Measurements from ENCODE around the gene FUT8.
"Not testable (repeated sequence)": the region's sequence is repeated elsewhere in the genome, so short reads cannot be mapped to it uniquely, and the experiment has no call there.

FUT8 gene

DNA sequence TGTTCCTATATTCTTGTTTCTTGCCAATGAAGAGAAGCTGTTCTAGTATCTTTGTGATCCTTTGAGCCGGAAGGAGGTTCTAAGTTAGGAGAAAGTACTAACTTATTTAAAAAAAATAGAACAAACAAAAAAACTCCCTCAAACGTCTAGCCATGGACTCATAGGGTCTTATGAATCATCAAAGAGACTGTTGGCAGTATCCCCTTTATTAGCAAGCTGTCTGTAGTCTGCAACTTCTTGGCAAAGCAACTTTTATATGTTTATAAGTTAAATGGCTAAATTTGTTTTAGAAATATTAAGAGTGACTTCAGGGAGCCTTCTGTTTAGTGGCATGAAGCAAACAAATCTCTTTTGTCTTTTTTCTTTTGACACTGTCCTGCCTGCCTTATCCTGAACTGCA is 291.9 kb downstream of the FUT8 start:
- DNase-seq (ENCODE audit: low spot score), result no peak
- TF ChIP-seq, protein P1, sequence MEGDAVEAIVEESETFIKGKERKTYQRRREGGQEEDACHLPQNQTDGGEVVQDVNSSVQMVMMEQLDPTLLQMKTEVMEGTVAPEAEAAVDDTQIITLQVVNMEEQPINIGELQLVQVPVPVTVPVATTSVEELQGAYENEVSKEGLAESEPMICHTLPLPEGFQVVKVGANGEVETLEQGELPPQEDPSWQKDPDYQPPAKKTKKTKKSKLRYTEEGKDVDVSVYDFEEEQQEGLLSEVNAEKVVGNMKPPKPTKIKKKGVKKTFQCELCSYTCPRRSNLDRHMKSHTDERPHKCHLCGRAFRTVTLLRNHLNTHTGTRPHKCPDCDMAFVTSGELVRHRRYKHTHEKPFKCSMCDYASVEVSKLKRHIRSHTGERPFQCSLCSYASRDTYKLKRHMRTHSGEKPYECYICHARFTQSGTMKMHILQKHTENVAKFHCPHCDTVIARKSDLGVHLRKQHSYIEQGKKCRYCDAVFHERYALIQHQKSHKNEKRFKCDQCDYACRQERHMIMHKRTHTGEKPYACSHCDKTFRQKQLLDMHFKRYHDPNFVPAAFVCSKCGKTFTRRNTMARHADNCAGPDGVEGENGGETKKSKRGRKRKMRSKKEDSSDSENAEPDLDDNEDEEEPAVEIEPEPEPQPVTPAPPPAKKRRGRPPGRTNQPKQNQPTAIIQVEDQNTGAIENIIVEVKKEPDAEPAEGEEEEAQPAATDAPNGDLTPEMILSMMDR (IDR thresholded peaks at IDR 0.05; ENCODE audit: extremely low read depth, missing control alignments), result no peak

DNA sequence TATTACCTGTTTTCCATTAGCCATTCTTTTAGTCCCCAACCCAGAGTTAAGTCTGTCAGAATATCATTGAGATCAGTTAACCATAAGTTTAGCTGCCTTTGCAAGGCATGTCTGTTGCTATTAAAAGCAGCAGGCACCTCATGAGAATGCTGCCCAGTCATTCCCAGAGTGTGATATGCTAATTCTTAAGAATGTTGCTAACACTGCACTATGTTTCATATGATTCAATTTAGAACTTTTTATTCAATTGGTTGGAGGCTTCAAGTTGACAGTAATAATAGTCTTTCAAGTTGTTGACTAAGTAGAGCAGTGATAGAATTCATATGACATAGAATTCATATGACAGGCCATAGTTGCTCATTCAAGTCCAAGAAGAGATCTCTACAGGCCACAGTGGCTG is 292.3 kb downstream of the FUT8 start:
- DNase-seq (ENCODE audit: low spot score), result peak; percentile 26
- TF ChIP-seq, protein P1 (IDR thresholded peaks at IDR 0.05; ENCODE audit: extremely low read depth, missing control alignments), result no peak

DNA sequence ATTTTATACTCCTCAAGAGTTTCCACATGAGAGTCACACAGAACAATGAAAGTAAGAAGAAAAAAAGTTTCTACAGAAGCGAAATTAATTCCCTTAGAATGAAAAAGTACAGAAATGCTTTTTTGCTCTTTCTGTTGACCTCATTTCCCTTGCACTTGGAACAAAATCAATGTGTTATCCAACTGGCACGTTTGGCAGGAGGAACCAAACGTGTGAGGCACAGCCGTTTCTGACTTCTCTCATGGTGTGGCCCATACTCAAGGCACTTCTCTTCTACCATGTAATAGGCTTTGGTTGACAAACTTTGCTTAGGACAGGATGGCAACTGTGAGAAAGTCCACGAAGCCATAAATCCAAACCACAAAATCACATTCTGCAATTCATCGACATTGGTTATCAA is 297.0 kb downstream of the FUT8 start:
- TF ChIP-seq, protein P1 (IDR thresholded peaks at IDR 0.05; ENCODE audit: extremely low read depth, missing control alignments), result no peak
- no peak for DNase-seq (ENCODE audit: low spot score)

DNA sequence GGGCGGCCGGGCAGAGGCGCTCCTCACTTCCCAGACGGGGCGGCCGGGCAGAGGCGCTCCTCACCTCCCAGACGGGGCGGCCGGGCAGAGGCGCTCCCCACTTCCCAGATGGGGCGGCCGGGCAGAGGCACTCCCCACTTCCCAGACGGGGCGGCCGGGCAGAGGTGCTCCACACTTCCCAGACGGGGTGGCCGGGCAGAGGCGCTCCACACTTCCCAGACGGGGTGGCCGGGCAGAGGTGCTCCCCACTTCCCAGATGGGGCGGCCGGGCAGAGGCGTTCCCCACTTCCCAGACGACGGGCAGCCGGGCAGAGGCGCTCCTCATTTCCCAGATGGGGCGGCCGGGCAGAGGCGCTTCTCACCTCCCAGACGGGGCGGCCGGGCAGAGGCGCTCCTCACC is 304.3 kb downstream of the FUT8 start:
- DNase-seq (ENCODE audit: low spot score), result not testable (repeated sequence)

DNA sequence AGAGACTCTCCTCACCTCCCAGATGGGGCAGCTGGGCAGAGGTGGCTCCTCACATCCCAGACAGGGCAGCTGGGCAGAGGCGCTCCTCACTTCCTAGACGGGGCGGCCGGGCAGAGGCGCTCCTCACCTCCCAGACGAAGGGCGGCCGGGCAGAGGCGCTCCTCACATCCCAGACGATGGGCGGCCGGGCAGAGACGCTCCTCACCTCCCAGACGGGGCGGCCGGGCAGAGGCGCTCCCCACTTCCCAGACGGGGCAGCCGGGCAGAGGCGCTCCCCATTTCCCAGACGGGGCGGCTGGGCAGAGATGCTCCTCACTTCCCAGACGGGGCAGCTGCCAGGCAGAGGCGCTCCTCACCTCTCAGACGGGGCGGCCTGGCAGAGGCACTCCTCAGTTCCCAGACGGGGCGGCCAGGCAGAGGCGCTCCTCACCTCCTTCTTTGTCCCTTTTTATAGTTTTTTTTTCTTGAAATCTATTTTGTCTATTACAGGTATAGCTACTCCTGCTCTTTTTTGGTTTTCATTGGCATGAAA is 304.9 kb downstream of the FUT8 start:
- DNase-seq (ENCODE audit: low spot score), result not testable (repeated sequence)

DNA sequence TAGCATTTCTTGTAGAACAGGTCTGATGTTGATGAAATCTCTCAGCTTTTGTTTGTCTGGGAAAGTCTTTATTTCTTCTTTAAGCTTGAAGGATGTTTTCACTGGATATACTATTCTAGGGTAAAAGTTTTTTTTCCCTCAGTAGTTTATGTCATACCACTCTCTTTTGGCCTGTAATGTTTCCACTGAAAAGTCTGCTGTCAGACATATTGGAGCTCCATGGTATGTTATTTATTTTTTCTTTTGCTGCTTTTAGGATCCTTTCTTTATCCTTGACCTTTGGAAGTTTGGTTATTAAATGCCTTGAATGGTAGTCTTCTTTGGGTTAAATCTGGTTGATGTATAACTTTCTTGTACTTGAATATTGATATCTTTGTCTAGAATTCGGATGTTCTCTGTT is 306.1 kb downstream of the FUT8 start:
- TF ChIP-seq, protein P1 (IDR thresholded peaks at IDR 0.05; ENCODE audit: extremely low read depth, missing control alignments), result no peak
- DNase-seq (ENCODE audit: low spot score), result no peak

DNA sequence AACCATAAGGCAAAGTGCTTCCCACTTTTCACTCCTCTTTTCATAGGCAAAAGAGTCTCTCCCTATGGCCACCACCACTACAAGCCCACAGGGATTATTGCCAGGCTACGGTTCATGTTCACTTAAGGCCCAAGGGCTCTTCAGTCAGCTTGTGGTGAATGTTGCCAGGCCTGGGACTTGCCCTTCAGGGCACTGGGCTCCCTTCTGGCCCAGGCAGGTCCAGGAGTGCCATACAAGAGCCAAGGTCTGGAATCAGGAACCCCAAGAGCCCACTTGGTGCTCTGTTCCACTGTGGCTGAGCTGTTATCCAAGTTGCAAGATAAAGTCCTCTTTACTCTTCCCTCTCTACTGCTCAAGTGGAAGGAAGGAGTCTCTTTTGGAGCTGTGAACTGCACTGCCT is 307.6 kb downstream of the FUT8 start:
- DNase-seq (ENCODE audit: low spot score), result no peak
- TF ChIP-seq, protein P1 (IDR thresholded peaks at IDR 0.05; ENCODE audit: extremely low read depth, missing control alignments), result no peak

DNA sequence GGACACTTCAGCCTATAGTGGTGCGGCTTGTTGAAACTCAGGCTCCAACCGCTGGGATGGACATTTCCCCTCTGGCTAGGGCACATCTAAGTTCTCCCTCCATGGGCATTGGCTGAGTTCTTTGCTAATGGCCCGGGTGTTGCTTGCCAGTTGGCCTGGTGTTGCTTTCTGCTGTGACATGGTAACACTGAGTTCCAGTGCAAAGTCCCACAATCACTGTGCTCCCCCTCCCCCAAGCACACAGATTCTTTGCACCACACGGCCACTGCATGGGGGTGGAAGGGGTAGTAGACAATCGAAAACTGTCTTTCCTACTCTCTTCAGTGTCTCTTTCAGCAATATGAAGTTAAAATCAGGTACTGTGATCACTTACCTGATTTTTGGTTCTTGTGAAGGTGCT is 308.2 kb downstream of the FUT8 start:
- TF ChIP-seq, protein P1 (IDR thresholded peaks at IDR 0.05; ENCODE audit: extremely low read depth, missing control alignments), result no peak
- DNase-seq (ENCODE audit: low spot score), result no peak

DNA sequence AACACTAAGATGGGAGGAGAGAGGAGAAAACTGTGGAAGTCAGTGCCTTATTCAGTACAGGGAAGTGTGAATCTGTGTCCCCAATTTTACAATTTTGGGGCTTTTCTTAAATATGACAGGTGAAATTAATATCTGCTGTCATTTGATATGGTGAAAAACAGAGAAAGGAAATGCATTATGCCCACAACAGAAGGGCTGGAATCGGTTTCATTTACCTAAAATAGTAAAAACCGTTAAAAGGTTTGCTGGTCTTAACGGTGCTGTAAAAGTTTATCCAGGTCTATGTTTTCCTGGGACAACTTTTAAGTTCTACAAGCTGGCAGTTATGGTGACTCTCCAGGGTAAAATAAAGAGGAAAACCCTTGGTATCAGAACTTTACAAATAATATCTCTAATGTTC is 310.8 kb downstream of the FUT8 start:
- DNase-seq (ENCODE audit: low spot score), result no peak
- TF ChIP-seq, protein P1 (IDR thresholded peaks at IDR 0.05; ENCODE audit: extremely low read depth, missing control alignments), result no peak
